Measurements from ENCODE around the gene ZNF804B.

DNA sequence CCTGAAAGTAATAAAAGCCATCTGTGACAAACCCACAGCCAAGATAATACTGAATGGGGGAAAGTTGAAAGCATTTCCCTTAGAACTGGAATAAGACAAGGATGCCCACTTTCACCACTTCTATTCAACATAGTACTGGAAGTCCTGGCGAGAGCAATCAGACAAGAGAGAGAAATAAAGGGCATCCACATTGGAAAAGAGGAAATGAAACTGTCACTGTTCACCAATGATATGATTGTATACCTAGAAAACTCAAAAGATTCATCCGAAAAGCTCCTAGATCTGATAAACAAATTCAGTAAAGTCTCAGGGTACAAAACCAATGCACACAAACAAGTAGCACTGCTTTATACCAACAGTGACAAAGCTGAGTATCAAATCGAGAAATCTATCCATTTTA is 617.7 kb downstream of the ZNF804B start:
- TF ChIP-seq, protein P1, sequence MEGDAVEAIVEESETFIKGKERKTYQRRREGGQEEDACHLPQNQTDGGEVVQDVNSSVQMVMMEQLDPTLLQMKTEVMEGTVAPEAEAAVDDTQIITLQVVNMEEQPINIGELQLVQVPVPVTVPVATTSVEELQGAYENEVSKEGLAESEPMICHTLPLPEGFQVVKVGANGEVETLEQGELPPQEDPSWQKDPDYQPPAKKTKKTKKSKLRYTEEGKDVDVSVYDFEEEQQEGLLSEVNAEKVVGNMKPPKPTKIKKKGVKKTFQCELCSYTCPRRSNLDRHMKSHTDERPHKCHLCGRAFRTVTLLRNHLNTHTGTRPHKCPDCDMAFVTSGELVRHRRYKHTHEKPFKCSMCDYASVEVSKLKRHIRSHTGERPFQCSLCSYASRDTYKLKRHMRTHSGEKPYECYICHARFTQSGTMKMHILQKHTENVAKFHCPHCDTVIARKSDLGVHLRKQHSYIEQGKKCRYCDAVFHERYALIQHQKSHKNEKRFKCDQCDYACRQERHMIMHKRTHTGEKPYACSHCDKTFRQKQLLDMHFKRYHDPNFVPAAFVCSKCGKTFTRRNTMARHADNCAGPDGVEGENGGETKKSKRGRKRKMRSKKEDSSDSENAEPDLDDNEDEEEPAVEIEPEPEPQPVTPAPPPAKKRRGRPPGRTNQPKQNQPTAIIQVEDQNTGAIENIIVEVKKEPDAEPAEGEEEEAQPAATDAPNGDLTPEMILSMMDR (conservative IDR thresholded peaks at IDR 0.05; ENCODE audit: low read depth, low read length) = no peak
- TF ChIP-seq MAFK (IDR thresholded peaks at IDR 0.05; ENCODE audit: low read depth, low read length) (no peak), BHLHE40 (IDR thresholded peaks at IDR 0.05; ENCODE audit: low read depth, low read length) (no peak), RAD21 (IDR thresholded peaks at IDR 0.05; ENCODE audit: low read length) (no peak), POLR2A (IDR thresholded peaks at IDR 0.05; ENCODE audit: low read depth, low read length) (no peak), FOS (IDR thresholded peaks at IDR 0.05; ENCODE audit: low read depth, low read length) (no peak), CEBPB (IDR thresholded peaks at IDR 0.05; ENCODE audit: low read depth, low read length) (no peak)
- TF ChIP-seq, protein P2, sequence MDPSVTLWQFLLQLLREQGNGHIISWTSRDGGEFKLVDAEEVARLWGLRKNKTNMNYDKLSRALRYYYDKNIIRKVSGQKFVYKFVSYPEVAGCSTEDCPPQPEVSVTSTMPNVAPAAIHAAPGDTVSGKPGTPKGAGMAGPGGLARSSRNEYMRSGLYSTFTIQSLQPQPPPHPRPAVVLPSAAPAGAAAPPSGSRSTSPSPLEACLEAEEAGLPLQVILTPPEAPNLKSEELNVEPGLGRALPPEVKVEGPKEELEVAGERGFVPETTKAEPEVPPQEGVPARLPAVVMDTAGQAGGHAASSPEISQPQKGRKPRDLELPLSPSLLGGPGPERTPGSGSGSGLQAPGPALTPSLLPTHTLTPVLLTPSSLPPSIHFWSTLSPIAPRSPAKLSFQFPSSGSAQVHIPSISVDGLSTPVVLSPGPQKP (IDR thresholded peaks at IDR 0.05; ENCODE audit: borderline replicate concordance, low read depth, low read length) = no peak
